ENCODE measurements around the gene MVK.

The MVK gene

DNA sequence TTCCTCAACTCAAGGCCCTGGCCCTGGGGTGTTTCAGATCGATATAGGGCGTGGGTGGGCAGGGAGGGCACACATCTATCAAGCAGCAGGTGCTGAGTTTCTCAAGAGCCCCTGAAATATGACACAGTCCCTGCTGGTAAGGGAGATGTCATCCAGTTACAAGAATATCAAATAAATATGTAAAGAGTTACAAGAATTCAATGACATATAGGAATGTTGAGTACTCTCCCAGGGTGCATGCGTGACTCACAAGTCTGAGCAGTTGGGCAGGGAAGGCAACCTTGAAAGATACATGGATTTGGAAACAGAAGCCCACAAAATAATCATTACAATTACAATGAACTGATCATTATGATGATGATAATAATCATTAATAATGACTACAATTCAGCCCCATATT lies 35.2 kb downstream of the MVK start:
- DNase-seq (ENCODE audit: low spot score), result no peak

DNA sequence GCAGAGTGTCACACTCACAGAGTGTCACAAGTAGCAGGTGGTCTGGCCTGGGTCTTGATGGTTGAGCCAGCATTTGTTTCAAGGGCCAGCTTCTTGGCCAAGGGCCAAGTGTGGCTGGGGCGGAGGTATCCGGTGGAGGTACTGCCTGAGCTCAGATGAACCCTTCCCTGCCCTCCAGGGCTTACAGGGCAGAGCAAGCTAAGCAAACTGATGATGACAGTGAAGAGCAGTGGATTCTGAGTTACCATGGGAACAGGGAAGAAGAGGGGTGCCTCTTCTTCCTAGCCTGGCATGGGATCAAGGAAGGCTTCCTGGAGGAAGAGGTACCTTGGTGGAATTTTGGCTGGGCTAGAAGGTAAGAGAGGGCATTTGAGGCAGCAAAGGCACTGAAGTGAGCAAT lies 35.7 kb downstream of the MVK start:
- no peak for DNase-seq (ENCODE audit: low spot score)

DNA sequence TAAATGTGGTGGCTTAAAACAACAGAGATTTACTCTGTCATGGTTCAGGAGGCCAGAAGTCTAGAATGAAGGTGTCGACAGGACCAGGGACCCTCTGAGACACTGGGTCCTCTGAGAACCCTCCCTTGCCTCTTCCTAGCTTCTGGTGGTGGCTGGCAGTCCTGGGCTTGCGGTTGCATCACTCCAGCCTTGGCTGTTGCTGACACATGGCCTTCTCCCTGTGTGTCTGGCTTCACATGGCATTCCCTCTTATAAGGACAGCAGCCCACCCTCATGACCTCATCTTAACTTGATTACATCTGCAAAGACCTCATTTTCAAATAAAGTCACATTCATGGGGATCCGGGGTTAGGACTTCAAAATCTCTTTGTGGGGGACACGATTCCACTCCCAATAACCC lies 36.9 kb downstream of the MVK start:
- no peak for DNase-seq (ENCODE audit: low spot score)

DNA sequence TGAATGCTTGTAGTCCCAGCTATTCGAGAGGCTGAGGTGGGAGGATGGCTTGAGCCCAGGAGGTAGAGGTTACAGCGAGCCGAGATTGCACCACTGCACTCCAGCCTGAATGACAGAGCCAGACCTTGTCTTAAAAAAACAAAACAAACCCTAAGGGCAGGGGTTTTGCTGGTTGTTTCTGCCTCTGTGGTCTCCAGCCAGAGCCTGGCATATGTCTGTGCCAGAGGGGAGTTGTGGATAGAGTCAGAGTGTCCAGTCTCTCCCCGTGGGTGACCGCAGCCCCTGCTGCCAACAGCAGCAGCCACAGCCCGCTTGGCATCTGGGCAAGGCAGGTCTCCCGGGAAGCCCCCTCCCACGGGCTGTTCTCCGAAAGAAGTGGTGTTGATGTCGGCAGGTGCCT lies 37.6 kb downstream of the MVK start:
- no peak for DNase-seq (ENCODE audit: low spot score)

DNA sequence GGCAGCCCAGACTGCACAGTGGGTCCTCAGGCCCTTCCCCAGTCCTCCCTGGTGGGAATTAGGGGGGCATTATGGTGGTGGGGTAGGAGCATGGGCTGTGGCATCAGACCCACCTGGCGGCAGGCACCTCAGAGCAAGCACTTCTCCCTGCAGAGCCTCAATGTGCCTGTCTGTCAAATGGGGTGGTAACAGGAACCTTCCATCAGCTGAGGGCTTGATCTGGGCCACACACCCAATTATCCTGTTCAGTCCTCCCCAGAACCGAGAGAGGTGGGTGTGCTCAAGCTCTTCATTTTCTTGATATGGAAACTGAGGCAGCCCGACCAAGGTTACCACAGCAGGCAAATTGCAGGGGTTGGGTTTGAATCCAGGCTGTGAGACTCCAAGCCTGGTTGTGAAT lies 38.4 kb downstream of the MVK start:
- DNase-seq (ENCODE audit: low spot score), result no peak

DNA sequence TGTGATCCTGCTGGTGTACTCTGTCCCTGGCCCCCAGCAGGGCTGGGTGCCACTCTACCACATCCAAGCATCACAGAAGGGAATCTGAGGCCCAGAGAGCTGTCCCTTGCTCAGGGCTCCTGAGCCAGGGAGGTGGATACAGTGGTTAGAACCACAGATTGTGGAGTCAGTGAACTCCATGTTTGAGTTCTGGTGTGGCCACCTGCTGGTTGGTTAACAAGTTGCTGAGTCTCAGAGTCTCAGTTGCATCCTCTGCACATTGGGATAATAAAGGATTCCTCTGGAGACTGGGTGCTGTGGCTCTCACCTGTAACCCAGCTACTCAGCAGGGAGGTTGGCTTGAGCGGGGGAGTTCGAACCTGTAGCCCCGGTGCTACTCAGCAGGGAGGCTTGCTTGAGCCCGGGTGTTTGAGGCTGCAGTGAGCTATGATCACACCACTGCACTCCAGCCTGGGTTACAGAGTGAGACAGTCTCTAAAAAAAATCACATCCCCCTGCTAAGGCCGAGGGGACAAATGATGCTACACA lies 39.4 kb downstream of the MVK start:
- no peak for DNase-seq (ENCODE audit: low spot score)

DNA sequence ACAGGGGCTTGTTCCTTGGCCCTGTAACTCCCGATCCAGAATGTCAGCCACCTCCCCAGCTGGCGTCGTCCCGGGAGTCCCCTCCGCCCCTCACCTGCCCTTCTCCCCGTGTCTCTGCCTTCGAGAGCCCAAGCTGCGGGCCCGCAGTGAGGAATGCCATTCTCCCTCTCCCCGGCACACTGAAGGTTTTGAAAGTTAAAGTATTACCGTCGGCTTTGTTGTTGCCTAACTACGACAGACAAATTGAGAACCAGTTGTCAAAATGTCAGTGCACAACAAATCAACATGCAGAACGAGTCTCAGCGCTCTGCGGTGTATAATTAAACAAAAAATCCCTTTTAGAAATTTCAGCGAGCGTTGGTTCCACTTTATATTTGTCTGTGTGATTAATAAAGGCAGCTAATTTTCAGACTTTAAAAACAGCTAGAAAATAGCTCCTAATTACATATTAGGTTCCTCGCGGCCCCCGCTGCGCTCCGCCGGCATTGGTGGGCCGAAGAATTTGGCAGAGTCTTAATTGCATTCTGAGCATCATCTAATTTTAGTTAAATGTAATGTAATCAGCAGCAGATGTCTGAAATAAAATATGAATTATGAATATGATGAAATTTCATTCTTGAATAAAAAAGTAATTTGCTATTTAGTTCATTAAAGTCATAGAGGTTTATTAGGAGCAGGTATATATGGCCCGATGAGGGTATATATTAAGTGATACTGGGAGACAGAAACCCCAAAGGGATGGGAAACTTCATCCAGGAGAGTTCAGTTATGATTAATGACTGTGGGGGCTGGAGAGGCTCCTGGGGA lies 40.3 kb downstream of the MVK start:
- no peak for DNase-seq (ENCODE audit: low spot score)

DNA sequence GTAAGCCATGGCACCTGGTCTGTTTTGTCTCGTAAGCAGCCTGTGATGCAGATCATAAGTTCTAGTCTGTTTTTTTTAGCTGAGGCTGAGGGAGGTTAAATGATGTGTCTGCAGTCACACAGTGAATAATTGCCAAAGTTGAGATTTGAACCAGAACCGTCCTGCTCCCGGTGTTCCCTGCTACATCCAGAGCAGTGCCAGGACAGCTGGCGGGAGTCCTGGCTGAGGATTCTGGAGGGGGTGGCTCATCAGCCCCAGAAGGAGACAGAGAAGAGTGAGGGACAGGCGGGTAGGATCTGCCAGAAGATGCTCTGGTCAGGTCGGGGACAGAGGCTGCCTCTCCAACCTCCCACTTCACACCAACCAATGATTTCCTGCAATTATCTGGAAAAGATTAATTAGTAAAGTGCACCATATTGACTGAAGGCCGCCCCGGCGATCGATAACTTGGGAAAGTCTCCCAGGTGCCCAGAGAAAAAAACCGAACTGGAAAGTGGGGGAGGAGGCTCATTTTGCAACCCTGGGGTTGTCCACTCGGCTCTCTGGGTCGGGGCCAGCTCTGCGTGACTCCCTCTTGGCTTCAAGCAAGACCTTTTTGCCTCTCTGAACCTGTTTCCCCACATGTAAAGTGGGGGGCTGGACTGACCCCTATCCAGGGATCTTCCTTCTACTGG lies 42.1 kb downstream of the MVK start:
- no peak for DNase-seq (ENCODE audit: low spot score)

DNA sequence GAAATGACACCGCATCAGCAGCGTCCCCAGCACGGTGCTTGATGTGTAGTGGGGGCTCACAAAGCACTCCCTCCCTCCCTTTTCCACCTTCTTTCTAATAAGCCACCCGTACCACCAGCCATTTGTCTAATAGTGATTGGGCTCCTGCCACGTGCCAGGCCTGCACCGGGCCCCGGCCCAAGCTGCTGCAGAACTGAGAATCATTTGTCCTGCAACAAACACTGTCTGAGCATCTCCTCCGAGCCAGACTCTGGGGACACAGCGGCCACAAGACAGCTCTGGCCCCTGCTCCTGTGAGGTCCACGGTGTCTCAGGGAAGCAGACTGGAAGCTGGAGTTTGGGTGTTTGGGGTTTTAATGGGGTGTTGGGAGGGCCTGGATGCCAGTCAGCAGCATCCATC lies 43.9 kb downstream of the MVK start:
- peak; percentile 93 for DNase-seq (ENCODE audit: low spot score)

DNA sequence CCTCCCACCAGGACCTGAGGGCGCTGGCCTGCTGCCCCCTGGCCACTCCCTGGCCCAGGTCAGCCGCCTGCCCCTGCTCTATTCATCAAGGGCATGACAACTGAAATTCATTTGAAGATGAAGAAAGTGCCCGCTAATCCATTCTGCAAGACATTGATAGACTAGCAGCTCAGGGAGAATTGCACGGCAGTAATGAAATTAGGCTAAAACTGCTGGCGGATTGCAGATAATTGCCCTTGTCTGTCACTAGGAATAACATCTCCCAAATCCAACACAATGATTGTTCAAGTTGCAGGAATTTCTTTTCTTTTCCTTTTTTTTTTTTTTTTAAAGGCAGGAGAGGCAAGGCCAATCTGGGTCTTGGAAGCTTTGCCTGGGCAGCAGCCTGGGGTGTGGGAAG lies 44.5 kb downstream of the MVK start:
- DNase-seq (ENCODE audit: low spot score), result no peak

DNA sequence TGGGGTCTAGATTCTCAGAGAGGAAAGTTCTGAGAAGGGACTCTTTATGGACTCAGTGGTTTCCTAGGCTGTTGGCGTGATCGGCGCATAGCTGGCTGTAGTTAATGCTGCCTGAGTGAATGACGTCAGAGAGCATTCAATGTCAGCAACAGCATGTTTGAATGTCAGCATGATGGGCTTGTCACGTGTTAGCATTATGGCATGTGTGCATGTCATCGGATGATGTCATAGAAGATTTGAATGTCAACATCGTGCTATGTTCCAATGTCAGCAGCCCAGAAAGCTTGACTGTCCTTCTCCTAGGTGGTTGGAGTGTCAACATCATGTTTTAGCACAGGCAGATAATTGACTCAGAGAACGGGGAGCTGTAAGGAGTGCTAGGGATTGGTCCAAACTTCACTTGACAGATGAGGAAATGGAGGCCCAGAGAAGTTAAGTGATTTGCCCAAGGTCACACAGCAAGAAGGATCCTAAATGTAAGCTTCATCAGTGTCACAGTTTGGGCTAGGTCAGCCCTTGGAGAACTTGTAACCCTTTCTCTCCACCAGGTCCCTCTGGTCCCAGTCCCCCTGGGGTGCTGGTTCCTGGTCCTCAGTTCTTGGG lies 45.5 kb downstream of the MVK start:
- DNase-seq (ENCODE audit: low spot score), result no peak

DNA sequence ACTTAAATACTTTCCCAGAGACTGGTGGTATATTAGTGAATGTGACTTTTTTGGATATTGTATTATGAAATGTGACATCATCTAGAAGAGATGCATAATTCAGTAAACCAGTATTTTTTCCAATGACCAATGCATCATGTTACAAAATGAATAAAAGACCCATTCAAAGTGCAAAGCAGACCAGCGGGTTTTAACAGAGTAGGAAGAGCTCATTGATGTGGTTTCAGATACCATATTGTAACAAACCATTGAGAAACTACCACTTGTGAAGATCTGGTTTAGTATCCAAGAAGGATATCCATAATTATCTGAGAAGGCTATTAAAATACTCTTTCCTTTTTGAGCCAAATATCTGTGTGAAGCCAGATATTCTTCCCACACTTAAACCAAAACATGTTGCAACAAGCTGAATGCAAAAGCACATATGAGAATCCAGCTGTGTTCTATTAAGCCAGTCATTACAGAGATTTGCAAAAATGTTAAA lies 47.7 kb downstream of the MVK start:
- DNase-seq (ENCODE audit: low spot score), result no peak

DNA sequence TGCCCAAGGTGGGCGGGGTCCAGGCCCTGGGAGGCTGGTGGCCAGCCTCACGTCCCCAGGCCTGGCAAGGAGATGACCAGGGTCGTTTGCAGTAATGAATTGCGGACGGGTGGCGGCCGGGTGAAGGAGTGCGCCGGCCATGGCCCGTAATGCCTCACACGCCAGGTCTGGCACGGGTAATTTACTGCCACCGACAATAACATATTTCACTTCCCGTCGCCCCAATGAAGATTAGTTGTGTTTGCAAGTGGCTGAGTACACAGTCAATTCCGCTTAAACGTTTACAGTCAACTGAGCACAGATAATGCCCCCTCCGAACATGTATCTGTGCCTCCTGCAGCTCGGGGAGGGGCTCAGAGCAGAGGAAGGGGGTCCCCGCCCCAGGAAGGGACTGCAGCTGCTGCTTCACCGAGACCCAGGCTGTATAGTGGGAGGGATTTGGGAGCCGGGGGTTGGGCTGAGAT lies 48.3 kb downstream of the MVK start:
- no peak for DNase-seq (ENCODE audit: low spot score)

DNA sequence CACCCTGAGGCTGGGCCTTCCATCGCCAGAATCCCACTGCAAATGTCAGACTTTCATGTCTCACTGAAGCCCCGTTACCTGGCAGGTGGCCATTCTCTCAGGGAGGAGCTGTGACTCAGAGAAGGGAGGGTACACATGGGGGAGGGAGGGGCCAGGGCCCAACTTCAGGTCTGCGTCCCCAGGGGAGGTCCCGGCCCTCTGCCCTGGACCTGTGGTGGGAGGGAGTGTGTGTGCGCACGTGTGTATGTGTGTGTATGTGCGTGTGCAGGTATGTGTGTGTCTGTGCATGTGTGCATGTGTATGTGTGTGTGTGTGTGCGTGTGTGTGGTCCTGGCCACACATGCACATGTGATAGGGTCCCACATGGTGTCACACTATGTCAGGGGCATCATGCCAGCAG lies 50.9 kb downstream of the MVK start:
- no peak for DNase-seq (ENCODE audit: low spot score)

DNA sequence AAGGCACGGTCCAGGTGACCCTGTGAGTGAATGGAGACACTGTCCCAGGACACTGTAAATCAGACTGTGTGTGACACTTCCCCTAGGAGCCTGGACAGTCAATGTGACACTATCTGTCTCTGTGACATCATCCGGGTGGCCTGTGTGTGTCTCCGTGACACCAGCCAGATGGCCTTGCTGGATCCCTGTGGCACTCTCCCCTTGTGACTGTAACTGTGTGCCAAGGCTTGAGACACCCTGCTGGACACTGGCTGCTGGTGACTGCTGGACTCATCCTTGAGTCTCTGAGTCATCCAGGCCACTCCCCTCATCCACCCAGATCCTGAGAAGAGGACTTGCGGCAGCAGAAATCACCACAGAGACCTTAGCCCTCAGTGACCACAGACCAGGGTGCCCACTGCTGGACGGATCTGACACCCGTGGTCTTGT lies 51.6 kb downstream of the MVK start:
- peak; percentile 97 for DNase-seq (ENCODE audit: low spot score)

DNA sequence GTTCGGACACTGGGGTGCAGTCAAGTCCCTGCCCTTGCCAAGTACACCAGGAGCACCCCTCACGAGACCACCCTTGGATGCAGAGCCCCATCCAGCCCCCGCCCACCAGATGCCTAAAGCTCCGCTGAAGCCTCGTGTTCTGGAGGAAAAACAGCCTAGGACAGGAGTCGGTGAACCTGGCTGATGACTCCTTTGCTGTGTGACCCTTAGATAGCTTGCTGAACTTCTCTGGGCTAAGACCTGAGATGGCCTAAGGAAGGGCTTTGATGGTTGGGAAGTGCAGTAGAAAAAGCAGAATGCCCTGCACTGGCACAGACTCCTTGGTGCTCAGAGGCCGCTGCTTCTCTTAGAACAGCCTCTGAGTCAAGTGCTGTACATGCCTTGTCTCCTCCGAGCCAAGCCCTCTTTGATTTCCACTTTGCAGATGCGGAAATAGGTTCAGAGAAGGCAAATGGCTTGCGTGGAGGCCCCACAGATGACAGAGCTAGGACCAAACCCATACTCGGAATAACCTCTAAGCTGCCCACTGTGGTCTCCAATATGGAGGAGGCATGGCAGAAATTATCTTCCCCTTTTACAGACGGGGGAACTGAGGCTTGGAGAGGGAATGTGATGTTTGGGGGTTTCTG lies 52.3 kb downstream of the MVK start:
- DNase-seq (ENCODE audit: low spot score), result no peak

DNA sequence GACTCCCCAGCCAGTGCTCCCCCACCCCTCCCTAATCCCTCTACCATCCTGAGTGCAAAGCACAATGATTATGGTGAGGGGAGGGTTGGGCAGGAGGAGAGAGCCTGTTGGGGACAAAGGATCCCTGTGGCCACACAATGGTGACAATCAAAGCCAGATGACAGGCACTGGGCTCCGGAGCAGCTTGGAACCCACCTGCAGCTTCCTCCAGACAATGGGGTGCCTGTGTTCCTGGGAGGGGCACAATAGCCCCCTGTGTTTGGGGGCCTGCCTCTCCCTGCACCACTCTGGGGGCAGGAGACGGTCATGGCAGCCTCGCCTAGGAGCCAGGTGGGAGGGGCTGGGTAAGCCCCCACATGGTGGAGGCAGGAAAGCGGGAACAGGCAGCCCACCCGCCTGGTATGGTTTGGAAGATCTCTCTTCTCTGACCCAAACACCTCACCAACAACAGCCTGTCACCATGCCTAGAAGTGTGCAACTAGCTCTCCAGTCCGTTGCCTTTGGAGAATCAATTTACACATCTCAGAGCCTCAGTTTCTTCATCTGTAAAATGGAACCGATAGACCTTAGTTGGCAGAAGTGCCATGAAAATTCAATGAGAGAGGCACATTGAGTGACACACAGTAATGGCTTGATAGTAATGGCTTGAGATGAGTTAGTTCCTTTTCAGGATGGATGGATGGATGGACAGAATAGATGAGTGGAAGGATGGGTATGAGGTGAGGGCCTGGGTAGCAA lies 53.0 kb downstream of the MVK start:
- DNase-seq (ENCODE audit: low spot score), result peak; percentile 96

DNA sequence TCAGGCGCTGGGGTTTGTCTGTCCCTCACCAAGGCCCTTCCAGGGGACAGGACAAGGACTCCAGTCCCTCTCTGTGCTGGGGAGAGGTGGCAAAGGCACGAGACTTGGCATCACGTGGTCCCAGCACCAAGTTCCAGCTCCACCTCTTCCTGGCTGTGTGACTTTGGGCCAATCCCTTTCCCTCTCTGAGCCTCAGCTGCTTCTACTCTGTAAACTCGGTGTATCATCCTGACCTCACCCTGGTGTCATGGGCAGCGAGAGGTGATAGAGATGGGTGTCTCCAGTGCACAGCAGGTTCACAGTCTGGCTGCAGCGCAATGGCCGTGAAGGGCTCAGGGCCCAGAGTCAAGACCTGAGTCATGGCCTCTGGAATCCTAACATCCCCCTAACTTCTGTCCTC lies 54.0 kb downstream of the MVK start:
- DNase-seq (ENCODE audit: low spot score), result no peak

DNA sequence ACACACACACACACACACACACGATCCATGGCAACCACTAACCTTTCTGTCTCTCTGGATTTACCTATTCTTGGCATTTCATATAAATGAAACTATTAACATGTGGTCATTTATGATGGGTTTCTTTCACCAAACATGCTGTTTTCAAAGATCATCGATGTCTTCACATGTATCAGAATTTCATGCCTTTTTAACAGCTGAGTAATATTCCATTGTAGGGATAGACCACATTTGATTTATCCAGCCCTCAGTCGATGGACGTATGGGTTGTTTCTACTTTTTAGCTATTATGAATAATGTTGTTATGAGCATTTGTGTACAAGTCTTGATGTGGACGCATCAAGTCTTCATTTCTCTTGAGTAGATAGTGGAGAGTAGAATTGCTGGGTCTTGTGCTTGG lies 56.5 kb downstream of the MVK start:
- DNase-seq (ENCODE audit: low spot score), result no peak

DNA sequence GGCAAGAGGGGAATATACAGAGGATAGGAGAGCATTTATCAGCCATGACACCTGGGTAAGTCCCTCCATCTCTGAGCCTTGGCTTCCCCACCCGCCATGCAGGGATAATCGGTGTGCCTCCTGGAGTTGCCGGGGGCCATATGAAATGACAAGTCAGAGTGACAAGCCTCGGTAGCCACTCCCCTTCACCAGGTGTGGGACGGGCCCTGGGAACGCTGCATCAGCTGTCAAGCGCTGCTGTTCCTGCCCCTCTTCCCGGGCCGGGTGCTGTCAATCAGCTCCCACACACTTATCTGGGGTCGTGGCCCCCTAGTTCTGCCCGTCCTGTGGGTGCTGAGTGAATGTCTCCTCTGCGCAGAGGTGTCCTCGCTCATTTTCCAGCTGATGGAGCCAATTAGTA lies 57.2 kb downstream of the MVK start:
- no peak for DNase-seq (ENCODE audit: low spot score)

DNA sequence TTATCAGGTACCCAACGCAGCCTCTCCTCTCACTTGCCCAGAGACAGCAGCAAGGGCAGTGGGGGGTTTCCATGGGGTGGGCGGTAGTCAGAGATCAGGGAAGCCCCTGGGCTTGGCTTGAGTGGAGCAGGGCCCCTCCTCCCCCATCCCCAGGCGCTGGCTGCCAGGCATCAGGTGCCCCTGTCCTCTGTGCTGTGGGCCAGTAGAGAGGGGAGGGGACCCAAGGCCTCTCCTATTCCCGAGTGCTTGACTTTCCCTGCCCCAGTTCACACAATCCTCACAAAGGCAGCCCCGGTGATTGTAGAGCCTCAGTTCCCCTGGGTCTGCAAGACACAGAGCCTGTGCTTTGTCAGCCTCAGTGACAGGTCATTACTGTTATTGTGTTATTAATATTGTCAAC lies 57.7 kb downstream of the MVK start:
- no peak for DNase-seq (ENCODE audit: low spot score)

DNA sequence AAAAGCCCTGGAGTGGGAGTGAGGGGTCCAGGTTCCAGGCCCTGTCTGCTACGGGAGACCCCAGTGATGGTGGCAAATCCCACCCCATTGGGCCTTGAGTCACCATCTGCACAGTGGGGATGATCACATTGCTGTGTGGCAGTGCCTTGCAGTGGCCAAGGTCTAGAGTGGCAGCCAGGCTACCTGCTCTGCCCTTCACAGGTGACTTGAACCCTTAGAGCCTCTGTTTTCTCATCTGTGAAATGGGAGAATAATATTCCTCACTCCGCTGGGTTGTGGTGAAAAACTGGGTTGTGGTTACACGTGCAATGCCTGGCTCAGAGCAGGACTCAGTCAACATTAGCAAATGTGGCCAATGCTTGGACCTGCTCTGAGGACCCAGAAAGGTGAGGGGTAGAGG lies 58.2 kb downstream of the MVK start:
- DNase-seq (ENCODE audit: low spot score), result no peak

Measured in Ammon's horn (tissue), 1 donor.